ENCODE results near the gene REEP1. TPM values are rescaled to one million over a fixed set of nuclear protein-coding genes. Genes with fewer than 3 reads are reported as not detected.

The REEP1 gene
- total and polyA plus RNA-seq, 2 of the 4 experiments (the other 2 are of a cell fraction), result under 0.01 to 0.03 TPM

GRCh38 chr2:86172610-86173009, 164.8 kb downstream of the REEP1 start:
- Histone ChIP-seq H2BK20ac (ENCODE audit: low read depth, low read length) (no peak overlapping the region), H3K56ac (ENCODE audit: extremely low read depth, insufficient read depth, low read length) (no peak overlapping the region), H3K4me2 (ENCODE audit: low read depth, low read length) (no peak overlapping the region), H3K4me1 (ENCODE audit: control insufficient read depth, insufficient read depth, low read length) (0 out of 2 replicates have a peak, but pooled peaks cover 1% of the 10 kb centered on the region), H3K9ac (ENCODE audit: low read depth, low read length) (no peak overlapping the region), H4K20me1 (ENCODE audit: insufficient read depth, low read length) (no peaks in the 10 kb centered on the region), H3K23ac (ENCODE audit: low read depth, low read length) (no peak overlapping the region), H3K27ac (ENCODE audit: insufficient read depth, low read length) (no peak overlapping the region), H2AFZ (replicated peaks; ENCODE audit: low read length, poor library complexity) (no peak overlapping the region), H4K91ac (ENCODE audit: insufficient read depth, low read depth, low read length) (no peak overlapping the region), H3K9me1 (ENCODE audit: insufficient read depth, low read length) (no peaks in the 10 kb centered on the region), H2BK5ac (ENCODE audit: low read depth, low read length, poor library complexity, severe bottlenecking) (no peak overlapping the region), H3K27me3 (ENCODE audit: control insufficient read depth, insufficient read depth, low read length) (no peaks in the 10 kb centered on the region), H2AK5ac (ENCODE audit: low read depth, low read length) (no peak overlapping the region), H2BK120ac (ENCODE audit: low read depth, low read length) (no peak overlapping the region), H4K8ac (ENCODE audit: low read depth in 2 of 2, low read length in 2 of 2) (no peak overlapping the region), H3K36me3 (ENCODE audit: control insufficient read depth, insufficient read depth, low read length) (peaks cover 30% of the 10 kb centered on the region), H2AK9ac (replicated peaks; ENCODE audit: low read depth, low read length, poor library complexity) (no peak overlapping the region), H3K14ac (replicated peaks; ENCODE audit: low read depth, low read length) (no peak overlapping the region), H2BK15ac (ENCODE audit: low read depth, low read length) (no peak overlapping the region), H3K18ac (ENCODE audit: low read depth, low read length) (no peak overlapping the region), H4K5ac (ENCODE audit: low read depth, low read length) (no peak overlapping the region), H3K79me1 (ENCODE audit: low read depth in 1 of 2, low read length in 2 of 2) (peaks cover 13 to 19% of the 10 kb centered on the region in 2 experiments), H3K4me3 (ENCODE audit: insufficient read depth, low read depth, low read length) (no peak overlapping the region), H3K4ac (ENCODE audit: low read depth, low read length) (no peak overlapping the region), H3K9me3 (ENCODE audit: control insufficient read depth, insufficient read depth, low read length) (no peaks in the 10 kb centered on the region)
- BruUV-seq (replicated peaks), result no TSS peak
- CTCF ChIA-PET, result no interaction called here
- ATAC-seq (ENCODE audit: low read depth) (no peak), DNase-seq (no peak)
- no peak for TF ChIP-seq CTCF (conservative IDR thresholded peaks at IDR 0.05; ENCODE audit: low read depth, low read length)
- TF ChIP-seq MAZ (IDR thresholded peaks at IDR 0.05; ENCODE audit: borderline replicate concordance, low read depth, low read length), result no peak
- no peak for TF ChIP-seq CHD1 (IDR thresholded peaks at IDR 0.05; ENCODE audit: low read depth, low read length)
- TF ChIP-seq RAD21 (IDR thresholded peaks at IDR 0.05; ENCODE audit: low read length), result no peak
- no peak for TF ChIP-seq SMC3 (IDR thresholded peaks at IDR 0.05; ENCODE audit: low read depth, low read length)
- no peak for TF ChIP-seq BHLHE40 (IDR thresholded peaks at IDR 0.05; ENCODE audit: low read depth, low read length)
- no peak for TF ChIP-seq ELK1 (IDR thresholded peaks at IDR 0.05; ENCODE audit: borderline replicate concordance, low read depth, low read length)
- no peak for TF ChIP-seq CEBPB (IDR thresholded peaks at IDR 0.05; ENCODE audit: low read depth, low read length)
- no peak for TF ChIP-seq RCOR1 (IDR thresholded peaks at IDR 0.05; ENCODE audit: insufficient replicate concordance, low read length)
- TF ChIP-seq MAFK (IDR thresholded peaks at IDR 0.05; ENCODE audit: low read depth, low read length), result no peak
- TF ChIP-seq POLR2A (IDR thresholded peaks at IDR 0.05; ENCODE audit: low read depth, low read length), result no peak
- TF ChIP-seq MXI1 (IDR thresholded peaks at IDR 0.05; ENCODE audit: borderline replicate concordance, low read depth, low read length), result no peak
- TF ChIP-seq RFX5 (IDR thresholded peaks at IDR 0.05; ENCODE audit: low read depth, low read length), result no peak
- TF ChIP-seq NFE2L2 (IDR thresholded peaks at IDR 0.05; ENCODE audit: low read depth, low read length), result no peak
- TF ChIP-seq USF2 (IDR thresholded peaks at IDR 0.05; ENCODE audit: low read depth, low read length), result no peak
- TF ChIP-seq FOS (IDR thresholded peaks at IDR 0.05; ENCODE audit: low read depth, low read length), result no peak
- dilution Hi-C loops (cut with HindIII; ENCODE audit: low sequenced_read_pairs, unreplicated experiment) (no loop called here), intact Hi-C loops (cut with micrococcal nuclease) (no loop called here), in situ Hi-C loops (cut with MboI; ENCODE audit: low sequenced_read_pairs) (no loop called here)
- no CpG with 5 or more reads among the region's 2 CpGs for WGBS, 2 experiments (ENCODE audit: extremely low coverage in 2 of 2, insufficient read length in 1 of 2)
- POLR2A ChIA-PET (ENCODE audit: unreplicated experiment), result no interaction called here

Measured in IMR-90 (cell line).